ENCODE data around the gene RNASE4. TPM values are rescaled to one million over a fixed set of nuclear protein-coding genes. Genes with fewer than 3 reads are reported as not detected.

The RNASE4 gene
- total RNA-seq, 1 experiment from 2014 or later: 3.9 TPM

GRCh38 chr14:20696764-20697163 is 12.4 kb downstream of the RNASE4 start (continued):
- TF ChIP-seq REST (IDR thresholded peaks at IDR 0.05; ENCODE audit: low read depth): no peak
- no peak for TF ChIP-seq YY1 (IDR thresholded peaks at IDR 0.05; ENCODE audit: extremely low read depth, insufficient replicate concordance, low read depth, low read length)
- no peak for TF ChIP-seq CEBPB (IDR thresholded peaks at IDR 0.05; ENCODE audit: low read depth)
- no peak for TF ChIP-seq ZNF274 (IDR thresholded peaks at IDR 0.05; ENCODE audit: low read depth, low read length)
- TF ChIP-seq EZH2 (IDR thresholded peaks at IDR 0.05): no peak
- no peak for TF ChIP-seq MAX (IDR thresholded peaks at IDR 0.05)

GRCh38 chr14:20697273-20698017 is 13.1 kb downstream of the RNASE4 start:
- Histone ChIP-seq H2AFZ (ENCODE audit: low read depth, low read length, poor library complexity, severe bottlenecking) (no peak overlapping the region), H4K20me1 (ENCODE audit: insufficient read depth) (no peaks in the 10 kb centered on the region)

More at GRCh38 chr14:20697273-20698017, 13.1 kb downstream of the RNASE4 start:
- H3K4me2 ChIP-seq (ENCODE audit: low read length): peak overlapping the region; percentile 10; the same call in 1 of the 2 replicates
- intact Hi-C loops (cut with micrococcal nuclease): loop anchor here (1.0 to 2.0 kb wide), 4 partner anchors 158 to 343 kb away; no protein-coding TSS in a partner anchor
- peak; percentile 98 for ATAC-seq
- no peak overlapping the region for H3K27ac ChIP-seq (ENCODE audit: low read depth, low read length)
- peak; percentile 55 for DNase-seq (ENCODE audit: low read depth, low spot score)
- H3K36me3 ChIP-seq (ENCODE audit: control insufficient read depth in 1 of 2, insufficient read depth in 2 of 2, low read length in 2 of 2): no peaks in the 10 kb centered on the region
- no peak overlapping the region for H3K4me3 ChIP-seq (replicated peaks in 1 of 2; ENCODE audit: low read depth in 1 of 2, low read length in 2 of 2)
- no peak overlapping the region for H3K9ac ChIP-seq (ENCODE audit: low read length)
- H3K4me1 ChIP-seq (ENCODE audit: control insufficient read depth in 1 of 2, insufficient read depth in 2 of 2, low read length in 2 of 2): peaks cover 0 to 3% of the 10 kb centered on the region in 2 experiments; a peak in 1 of 4 replicates
- no peaks in the 10 kb centered on the region for H3K9me2 ChIP-seq (ENCODE audit: insufficient read depth)
- no peaks in the 10 kb centered on the region for H3K27me3 ChIP-seq (ENCODE audit: insufficient read depth, low read length)
- POLR2A ChIA-PET: interaction anchor here (0.6 kb wide), 1 partner anchor 12 kb away, joined by 3 read pairs; no protein-coding TSS in a partner anchor
- BruUV-seq (replicated peaks): no TSS peak
- H3K79me2 ChIP-seq (ENCODE audit: insufficient read depth, low read length): no peaks in the 10 kb centered on the region
- TF ChIP-seq CTCF (IDR thresholded peaks at IDR 0.05 in 2 of 3, conservative IDR thresholded peaks at IDR 0.05 in 1 of 3; ENCODE audit: borderline replicate concordance in 1 of 3, insufficient read depth in 1 of 3, low read depth in 2 of 3, low read length in 2 of 3): peak; percentile 78 to 85 (median 80)
- peak; percentile 54; the same call in 1 of the 2 replicates for TF ChIP-seq CBX3 (IDR thresholded peaks at IDR 0.05; ENCODE audit: low read depth)
- TF ChIP-seq CEBPB (IDR thresholded peaks at IDR 0.05; ENCODE audit: low read depth): no peak
- peak; percentile 81 for TF ChIP-seq RAD21 (IDR thresholded peaks at IDR 0.05; ENCODE audit: low read depth)
- H3K9me3 ChIP-seq (ENCODE audit: control insufficient read depth in 1 of 2, insufficient read depth in 1 of 2, low read depth in 1 of 2, low read length in 2 of 2): no peaks in the 10 kb centered on the region
- RAD21 ChIA-PET (ENCODE audit: low non-redundant PET in 1 of 2, low total read pairs in 2 of 2, uncharacterized antibody in 2 of 2, unreplicated experiment in 2 of 2): interaction anchor here in 1 of 2 experiments (1.5 kb wide), 1 partner anchor 158 kb away, joined by 6 read pairs; no protein-coding TSS in a partner anchor
- CTCF ChIA-PET: interaction anchor here (0.9 to 3.3 kb wide), 10 partner anchors 40 to 407 kb away, joined by 4 to 13 read pairs (median 8); no protein-coding TSS in a partner anchor
